Neural progenitor cell (in vitro differentiated cells): Measurements from ENCODE around the gene HOXD3.

Experiments
- EZH2phosphoT487 ChIP-seq: fragments of 200-600 bp; sonication (generic); IDR thresholded peaks from 2 replicates; pipeline ENCODE4 v1.6.1; 2017; ENCODE audit warnings: antibody characterized with exemption
- TF ChIP-seq, protein P1 (sequence below): fragments of 200-600 bp; sonication (generic); IDR thresholded peaks from 2 replicates; pipeline ENCODE4 v1.5.1; 2017; ENCODE audit warnings: antibody characterized with exemption, mild to moderate bottlenecking

DNA sequence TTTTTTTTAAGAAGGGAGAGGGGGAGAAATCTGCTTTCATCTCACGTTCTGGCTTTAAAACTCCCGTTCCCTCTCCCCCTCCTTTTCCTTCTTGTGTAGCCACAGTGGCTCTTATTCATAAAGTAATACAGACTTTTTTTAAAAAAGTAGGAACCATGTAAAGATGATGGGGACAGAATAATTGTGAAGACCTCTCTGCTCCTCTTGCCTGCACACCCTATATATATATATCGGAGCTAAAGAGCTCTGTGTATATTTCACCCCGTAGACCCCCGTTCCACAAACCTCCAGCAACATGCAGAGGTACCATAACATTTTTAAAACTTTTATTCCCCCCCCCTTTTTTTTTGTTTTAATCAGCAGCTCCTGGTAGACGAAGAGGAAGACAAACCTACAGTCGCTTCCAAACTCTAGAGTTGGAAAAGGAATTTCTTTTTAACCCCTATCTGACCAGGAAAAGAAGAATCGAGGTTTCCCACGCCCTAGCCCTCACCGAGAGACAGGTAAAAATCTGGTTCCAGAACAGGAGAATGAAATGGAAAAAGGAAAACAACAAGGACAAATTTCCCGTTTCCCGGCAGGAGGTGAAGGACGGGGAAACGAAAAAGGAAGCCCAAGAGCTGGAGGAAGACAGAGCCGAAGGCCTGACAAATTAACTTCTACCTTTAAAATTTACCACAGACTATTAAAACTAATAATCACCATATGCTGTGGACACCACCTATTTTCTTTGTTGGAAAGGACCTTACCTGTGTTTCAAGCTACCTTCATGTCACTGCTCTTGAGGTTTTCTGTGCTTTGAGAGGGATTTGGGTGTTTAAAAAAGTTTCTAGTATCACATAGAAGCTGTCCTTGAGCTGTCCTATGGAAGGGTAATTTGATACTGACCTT is 25.9 kb upstream of the HOXD3 start:
- peak; percentile 4 for TF ChIP-seq EZH2phosphoT487
- TF ChIP-seq, protein P1, sequence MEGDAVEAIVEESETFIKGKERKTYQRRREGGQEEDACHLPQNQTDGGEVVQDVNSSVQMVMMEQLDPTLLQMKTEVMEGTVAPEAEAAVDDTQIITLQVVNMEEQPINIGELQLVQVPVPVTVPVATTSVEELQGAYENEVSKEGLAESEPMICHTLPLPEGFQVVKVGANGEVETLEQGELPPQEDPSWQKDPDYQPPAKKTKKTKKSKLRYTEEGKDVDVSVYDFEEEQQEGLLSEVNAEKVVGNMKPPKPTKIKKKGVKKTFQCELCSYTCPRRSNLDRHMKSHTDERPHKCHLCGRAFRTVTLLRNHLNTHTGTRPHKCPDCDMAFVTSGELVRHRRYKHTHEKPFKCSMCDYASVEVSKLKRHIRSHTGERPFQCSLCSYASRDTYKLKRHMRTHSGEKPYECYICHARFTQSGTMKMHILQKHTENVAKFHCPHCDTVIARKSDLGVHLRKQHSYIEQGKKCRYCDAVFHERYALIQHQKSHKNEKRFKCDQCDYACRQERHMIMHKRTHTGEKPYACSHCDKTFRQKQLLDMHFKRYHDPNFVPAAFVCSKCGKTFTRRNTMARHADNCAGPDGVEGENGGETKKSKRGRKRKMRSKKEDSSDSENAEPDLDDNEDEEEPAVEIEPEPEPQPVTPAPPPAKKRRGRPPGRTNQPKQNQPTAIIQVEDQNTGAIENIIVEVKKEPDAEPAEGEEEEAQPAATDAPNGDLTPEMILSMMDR, result no peak
